GM21390 (cell line): ENCODE results near the gene SERP2.

Experiments
- ATAC-seq: cut with Tn5 transposase; IDR thresholded peaks from one replicate; pipeline ENCODE4 v1.9.1; 2021; ENCODE audit not compliant: unreplicated experiment

Gene SERP2

DNA sequence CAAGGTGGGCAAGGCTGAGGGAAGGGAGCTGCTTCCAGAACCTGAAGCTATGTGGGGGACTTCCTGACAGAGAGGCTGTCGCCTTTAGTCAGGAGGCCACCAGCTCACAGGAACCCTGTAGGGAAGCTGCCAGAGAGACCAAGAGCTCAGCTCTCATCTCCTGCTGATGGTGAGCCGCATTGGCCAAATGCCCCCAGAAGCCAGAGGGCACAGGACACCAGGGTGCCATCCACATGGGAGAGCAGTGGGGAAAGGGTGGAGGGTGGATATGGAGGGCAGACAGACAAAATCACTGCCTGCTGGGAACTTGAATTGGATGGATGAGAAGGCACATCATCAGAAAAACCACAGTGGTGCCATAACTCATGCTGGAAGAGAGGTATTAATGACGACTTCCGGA is 36.0 kb downstream of the SERP2 start:
- no peak for ATAC-seq

DNA sequence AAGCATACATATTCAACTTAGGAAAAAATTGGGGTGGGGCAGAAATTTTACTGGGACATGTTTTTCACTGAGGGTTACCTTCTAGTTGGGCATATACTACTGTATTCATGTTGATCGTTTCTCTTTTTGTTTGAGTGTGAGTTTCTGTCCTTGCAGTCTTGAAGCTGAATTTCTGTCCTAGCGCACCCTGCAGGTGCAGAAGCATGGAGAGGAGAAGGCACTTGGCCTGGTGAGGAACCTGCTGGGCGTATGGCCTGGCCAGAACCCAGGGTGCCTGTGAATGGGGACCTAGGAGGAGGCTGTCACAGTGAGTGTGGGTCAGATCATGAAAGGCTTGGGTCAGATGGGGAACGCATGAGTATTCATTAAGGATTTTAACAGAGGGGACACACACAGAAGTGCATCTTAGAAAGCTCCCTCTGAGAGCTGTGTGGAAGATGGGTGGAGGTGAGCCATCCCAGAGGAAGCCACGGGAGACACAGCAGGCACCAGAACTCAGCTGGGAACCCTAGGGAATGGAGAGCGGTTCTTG is 36.8 kb downstream of the SERP2 start:
- ATAC-seq = no peak

DNA sequence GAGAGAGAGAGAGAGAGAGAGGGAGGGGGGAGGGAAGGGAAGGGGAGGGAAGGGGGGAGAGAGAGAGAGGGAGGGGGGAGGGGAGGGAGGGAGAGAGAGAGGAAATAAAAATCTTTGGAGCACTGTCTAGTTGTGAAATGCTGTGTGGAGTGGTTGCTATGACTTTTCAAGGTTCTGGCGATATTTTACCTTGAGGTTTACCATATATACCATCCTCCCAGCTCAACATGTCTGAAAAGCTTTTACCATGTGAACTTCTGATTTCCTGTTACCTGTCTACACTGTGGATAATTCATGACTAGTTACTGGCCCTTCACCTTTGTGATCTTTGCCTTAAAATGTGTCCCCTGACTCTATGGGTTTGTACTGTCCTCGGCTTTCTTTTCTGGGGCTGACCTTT is 38.2 kb downstream of the SERP2 start:
- no peak for ATAC-seq

DNA sequence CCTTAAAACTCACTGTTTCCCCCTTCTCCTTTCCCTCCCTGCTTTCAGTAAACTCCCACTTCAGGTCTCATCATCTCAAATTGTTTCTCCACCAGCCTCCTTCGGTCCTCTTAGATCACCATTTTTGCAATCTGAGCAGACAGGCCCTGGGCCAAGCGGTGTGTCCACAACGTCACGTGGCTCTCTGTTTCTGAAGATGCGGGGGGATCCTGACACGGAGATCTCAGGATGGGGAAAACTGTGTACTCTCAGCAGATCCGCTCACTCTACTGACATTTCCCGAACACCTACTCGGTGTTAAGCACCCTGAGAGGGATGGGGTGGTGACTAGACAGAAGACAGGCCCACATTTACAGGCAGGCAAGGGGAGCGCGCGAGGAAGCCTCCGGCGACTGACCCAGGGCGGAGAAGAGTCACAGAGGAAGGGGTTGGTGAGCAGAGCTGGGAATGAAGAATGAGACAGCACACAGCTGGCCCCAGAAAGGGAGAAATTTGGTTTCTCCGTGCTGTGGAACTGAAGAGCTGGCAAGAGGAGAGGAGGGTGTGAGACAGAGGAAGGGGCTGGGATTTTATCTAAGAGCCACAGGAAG is 38.8 kb downstream of the SERP2 start:
- no peak for ATAC-seq

DNA sequence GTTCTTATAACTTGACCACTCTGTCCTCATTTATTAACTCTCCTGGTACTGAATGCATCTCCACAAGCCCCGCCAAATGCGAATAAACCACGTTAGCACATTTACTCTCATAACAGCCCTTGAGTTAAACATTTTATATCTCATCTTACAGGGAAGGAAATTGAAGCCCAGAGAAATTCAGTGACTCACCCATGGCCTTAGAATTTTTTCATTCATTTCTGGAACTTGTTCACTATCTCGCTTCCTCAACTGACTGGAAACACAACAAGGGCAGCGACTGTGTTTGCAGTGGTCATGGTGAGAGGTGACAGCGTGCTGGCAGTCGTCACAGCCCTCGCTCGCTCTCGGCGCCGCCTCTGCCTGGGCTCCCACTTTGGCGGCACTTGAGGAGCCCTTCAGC is 39.5 kb downstream of the SERP2 start:
- ATAC-seq = no peak

DNA sequence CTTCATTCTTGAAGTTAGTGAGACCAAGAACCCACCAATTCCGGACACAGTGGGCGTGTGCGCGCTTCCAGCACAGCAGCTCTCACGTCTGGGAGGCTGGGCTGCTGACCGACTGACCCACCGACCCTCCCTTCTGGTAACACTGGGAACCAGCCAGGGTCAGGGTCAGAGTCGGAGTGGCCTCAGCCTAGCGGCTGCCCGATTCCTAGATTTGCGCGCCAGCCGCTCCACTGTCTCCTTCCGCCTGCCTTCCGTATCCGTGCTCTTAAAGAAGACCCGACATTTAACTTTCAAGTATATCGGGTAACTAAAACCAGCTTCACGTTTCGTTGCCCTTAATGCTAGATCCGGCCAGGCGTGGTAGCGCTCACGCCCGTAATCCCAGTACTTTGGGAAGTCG is 41.1 kb downstream of the SERP2 start:
- ATAC-seq = no peak

DNA sequence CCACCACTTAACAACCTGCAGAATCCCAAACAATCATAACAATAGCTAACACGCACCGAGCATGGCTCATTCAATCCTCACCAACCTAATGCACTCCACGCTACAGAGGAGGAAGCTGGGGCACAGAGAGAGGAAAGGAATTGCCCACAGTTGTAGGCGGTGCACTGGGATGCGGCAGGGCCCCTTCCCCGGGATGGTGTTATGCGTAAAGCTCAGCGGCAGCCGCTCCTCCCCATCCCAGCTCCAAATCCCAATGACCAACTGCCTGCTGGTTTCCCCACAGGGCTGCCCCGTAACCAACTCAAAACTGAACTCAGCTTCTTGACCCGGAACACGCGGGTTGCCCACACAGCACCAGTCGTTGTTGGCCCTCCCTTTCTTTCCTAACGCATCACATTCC is 42.2 kb downstream of the SERP2 start:
- no peak for ATAC-seq

DNA sequence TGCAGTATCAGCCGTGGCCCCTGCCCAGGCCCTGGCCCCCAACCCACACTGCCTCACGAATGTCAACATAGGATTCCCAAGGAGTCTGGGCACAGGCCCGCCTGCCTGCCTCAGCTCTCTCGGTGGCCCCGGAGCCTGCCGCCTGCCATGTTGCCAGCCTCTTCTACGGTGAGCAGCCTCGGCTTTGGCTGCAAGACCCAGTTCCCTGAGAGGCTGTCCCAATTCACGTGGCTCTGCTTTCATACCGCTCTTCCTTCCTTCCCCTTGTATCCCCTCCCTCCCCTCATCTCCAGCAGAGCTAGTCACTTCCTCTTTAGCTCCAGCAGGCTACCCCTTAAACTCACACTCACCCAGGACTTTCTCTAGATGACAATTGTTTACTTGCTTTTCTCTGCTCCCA is 42.7 kb downstream of the SERP2 start:
- ATAC-seq = no peak

DNA sequence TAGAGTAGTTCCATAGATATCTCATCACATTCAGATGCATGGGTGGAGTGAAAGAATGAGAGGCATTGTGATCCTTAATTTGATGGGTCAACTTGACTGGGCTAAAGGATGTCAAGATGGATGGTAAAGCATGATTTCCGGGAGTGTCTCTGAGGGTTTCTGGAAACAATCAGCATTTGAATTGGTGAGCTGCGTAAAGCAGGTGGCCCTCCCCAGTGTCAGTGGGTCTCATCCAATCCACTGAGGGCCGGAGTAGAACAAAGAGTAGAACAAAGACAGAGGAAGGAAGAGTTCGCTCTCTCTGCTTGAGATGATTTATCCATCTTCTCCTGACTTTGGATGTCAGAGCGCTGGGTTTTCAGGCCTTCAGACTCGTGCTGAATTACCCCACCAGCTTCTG is 43.1 kb downstream of the SERP2 start:
- ATAC-seq = no peak

DNA sequence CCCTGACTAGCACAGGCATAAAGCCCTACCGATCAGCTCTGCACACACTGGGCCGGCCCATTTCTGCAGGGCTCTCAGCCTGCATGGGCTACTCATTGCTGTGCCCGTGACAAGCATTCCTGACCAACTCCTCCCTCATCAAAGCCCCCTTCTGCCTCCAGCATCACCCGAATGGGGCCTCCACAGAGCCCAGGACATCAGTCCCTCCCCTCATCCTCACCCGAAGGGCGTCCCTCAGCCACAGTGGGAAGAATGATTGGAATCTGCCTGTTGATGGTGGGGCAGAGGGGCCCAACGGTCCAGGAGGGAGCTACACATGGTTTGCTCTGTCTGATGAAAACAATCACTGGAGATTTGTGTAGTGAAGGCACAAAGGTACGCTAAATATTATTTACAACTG is 43.8 kb downstream of the SERP2 start:
- ATAC-seq = no peak

DNA sequence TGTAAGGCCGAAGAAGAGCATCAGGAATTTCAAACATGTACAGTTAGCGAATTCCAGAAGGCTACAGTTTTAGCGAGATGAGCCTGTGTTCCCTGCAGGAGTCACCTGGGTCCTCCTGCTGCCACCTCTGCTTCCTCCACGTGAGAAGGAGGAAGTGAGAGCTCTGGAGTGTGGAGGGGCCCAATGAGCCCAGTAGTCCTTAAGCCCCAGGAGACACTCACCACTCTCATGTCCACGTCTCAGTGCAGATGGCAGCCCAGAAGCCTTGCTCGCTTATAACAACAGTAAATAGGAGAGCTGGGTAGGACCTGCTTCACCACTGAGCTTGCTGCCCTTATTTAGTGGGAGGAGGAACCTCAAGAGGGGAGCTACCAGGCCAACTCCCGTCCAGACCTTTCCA is 44.3 kb downstream of the SERP2 start:
- no peak for ATAC-seq

DNA sequence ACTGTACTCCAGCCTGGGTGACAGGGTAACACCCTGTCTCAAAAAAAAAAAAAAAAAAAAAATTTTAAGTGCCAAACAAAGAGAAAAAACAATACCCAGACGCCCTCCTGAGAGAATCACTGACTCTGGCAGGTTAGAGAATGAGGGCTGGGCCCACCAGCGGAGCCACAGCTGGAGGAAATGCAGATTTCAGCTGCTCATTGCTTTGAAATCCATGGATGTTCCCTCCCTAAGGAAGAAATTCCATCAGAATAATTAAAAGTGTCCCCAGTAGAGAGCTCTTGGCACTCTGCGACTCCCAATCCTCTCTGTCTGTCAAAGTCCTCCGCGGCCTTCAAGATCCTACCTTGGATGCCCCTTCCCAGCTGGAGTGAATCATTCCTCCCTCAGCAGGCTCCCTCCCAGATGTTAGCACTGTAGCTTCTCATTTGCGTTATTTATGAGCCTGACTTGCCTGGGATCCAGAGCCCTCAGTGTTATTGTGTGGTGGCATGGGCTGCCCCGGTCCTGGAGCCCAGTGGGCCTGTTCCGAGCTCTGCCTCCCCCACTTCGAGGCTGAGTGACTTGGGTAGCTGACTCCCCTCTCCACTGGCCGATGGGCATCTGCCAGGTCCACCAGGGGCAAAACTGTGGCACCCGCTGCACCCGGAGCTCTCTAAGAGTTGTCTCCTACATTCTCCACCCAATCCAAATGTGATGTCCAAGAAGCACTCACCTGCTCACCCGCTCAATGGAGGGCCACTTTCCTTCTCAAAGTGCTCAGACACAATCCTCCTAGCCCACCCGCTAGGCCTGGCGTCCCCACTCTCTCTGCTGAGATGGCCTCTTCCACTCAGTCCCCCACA is 47.0 kb downstream of the SERP2 start:
- no peak for ATAC-seq

DNA sequence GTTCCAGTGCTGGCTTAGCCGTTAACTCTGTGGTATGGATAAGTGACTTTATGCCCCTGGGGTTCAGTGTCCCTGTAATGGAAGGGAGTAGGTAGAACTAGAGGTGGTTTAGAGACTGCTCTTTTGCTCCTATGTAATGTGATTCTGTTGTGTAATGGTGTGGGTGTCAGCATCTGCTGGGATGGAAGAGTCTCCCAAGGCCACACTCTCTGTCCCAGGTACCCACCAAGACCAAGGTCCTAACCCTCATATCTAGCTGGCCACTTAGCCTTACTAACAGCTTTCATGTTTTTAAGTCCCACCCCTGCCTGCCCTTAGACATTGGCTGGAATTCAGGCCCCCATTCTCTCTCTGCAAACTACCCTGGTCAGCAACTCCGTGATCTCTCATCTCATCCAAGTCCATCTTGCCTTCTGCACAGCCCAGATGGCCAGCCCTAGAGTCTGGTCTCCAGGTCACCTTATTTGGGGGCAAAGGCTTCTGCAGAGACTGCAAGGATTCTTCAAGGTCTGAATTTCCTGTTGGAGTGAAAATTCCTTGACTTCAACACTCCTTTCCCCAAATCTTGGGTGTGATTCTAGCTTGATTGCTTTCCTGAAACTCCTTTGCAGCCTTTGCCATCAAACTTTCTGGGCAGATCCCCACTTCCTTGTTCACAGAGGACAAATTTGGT is 48.4 kb downstream of the SERP2 start:
- ATAC-seq = no peak

DNA sequence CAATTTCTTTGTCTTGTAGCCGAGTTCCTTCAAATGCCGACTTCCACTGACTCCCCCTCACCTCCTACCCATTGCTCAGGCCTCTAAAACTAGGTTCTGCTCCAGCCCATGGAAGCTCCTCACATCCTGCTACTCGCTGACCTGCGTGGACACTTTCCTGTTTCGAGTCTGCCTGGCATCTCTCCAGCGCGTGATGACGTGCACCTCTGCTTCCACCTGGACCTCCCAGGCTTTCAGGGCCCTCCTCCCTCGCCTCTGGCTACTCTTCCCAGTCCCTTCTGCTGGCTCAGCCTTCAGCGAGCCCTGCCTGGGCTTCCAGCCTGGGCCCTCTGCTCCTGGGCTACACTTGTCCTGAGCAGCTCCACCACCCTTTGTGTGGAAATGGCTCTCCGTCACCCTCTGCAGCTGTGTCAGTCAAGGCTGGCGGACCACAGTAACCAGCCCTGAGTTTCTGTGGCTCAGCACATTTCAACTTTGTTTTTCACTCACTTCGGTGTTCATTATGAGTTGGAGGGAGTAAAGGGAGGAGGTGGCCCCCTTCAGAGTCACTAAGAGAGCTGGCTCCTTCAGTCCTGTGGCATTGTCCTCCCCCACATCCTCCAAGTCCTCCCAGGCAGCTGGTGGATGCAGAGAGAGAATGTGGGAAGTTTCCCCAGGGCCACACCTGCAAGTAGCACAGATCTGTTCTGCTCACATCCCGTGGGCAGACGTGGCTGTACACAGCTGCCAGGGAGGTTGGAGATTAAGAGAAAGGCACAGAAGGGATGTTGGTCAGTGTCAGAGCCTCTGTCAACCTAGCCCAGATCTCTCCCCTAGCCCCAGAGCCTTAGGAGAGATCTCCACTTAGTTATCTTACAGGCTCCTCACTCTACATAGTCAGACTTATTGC is 49.4 kb downstream of the SERP2 start:
- no peak for ATAC-seq

DNA sequence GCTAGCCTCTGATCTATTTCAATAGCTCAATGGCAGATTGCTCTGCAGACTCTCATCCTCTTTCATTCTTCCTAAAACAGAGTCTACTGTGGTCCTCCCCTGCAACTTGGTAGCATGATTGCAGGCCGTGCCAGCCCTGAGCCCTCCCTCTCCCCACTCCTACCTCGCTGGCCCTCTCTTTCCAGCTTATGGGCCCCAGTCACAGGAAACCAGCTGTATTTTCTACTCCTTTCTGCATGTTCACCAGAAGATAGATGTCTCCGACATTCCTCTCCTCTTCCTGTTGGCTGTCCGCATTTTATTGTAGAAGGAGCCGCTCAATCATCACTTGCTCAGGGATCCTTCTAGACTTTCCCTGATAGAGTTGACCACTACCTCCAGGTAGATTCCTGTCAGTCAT is 50.2 kb downstream of the SERP2 start:
- ATAC-seq = no peak

DNA sequence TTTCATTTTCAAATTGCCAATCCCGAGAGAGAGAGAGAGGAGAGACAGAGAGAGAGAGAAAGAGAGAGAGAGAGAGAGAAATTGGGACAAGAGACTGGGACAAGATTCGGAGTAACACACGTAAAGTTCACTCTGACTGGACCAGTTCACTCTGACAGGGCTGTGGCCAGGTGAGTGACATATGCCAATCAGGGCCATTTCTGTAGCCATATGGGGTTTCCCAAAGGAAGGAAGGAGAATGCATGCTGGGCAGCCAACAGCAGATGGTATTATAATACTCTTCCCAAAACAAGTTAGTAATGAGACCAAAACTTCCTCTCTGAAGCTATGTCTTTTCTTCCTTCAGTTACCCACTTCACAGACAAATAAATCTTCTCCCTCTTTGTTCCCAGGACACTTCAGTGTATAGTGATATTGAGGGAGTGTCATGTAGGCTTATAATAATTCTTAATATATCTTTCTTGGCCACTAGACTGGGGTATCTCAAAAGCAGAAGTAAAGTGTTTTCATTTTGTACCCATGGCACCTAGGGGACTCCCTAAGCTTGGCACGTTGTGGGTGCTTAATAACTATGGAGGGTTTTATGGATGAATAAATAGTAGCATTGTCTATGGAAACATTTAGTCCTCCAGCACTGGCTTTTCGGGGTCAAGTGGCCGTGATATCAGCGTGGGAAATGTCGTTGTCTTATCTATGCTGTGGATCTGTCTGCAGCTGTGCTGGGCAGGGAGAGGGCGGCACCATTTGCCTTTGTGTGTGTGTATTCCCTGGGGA is 51.6 kb downstream of the SERP2 start:
- ATAC-seq = no peak

DNA sequence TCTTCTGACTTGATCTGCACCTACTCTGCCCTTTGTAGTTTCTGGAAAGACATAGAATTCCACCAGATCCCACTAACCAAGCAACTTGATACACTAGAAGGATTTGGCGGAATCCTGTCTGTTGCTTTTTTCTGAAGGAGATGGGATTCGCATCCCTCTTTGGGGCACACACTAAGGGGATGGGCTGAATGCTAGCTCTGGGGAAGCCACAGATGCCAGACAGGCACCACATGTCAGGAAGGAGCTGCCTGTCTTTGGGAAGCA is 52.1 kb downstream of the SERP2 start:
- ATAC-seq = no peak

DNA sequence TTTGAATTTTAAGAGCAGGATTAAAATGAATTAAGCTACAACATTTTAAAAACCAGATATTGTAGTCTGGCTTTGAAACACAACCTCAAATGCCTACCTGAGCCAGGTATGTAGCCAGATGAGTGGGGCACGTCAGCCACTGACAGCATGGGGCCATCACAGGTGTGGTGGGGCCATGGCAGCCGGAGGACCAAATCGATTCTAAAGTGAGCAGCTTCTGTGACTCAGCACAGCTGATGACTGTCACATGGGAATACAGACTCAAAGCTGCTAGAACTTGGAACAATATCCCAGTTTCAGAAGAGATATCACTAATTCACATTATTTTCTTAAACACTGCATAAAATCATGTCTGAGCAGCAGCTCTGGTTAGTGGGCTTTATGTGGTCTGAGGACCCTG is 52.8 kb downstream of the SERP2 start:
- no peak for ATAC-seq

DNA sequence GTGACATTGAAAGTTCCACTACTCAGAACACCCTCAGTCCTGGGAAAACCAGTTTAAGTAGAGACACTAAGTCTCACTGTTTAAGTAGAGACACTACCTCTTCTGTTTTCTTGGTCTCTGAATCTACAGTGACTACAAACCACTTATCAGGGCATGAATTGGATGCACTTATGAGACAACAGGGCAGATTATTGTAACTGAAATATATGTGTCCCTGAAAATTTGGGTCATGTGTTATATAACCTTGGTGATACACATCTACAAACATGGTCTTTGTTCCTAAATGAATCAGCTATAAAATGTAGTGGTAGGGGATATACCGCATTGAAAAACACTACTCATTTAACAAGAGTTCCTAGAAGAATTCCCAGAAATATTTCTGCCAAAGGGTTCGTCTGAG is 55.7 kb downstream of the SERP2 start:
- ATAC-seq = no peak

DNA sequence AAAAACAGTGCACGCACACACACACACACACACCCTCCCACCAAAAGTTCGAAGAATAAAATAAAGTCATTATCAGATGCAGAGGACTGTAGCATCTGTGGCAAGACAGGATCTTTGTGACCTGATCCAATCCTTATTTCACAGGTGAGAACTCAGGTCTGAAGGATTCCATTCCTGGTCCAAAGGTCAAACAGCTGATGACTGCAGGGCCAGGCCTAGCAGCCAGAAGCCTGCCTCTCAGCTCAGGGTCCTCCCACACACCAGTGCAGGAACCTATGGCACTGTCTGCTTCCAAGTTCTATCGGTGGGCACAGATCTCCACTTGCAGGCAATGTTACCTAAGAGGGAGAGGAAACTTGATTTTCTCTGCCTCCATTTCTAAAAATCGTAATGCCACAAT is 57.5 kb downstream of the SERP2 start:
- ATAC-seq = no peak

DNA sequence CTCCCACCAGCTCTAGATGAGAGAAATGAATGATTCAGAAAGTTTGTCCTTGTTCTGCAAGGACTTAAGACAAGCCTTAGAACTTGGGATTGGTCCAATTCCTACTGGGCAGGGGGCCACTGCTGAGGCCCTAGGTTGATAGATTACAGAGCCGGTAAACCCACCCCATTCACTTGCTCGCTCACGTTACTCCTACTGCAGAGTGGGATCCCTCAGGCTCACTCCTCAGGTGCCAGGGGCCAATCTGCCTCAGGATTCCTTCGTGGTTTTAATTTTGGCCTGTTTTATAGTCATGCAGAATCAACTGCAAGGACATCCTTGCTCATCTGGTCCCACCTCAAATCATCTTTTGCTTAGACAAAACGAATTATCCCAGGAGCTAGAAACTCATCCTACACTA is 59.0 kb downstream of the SERP2 start:
- ATAC-seq = no peak
